ENCODE measurements around the gene PTGIR.

DNA sequence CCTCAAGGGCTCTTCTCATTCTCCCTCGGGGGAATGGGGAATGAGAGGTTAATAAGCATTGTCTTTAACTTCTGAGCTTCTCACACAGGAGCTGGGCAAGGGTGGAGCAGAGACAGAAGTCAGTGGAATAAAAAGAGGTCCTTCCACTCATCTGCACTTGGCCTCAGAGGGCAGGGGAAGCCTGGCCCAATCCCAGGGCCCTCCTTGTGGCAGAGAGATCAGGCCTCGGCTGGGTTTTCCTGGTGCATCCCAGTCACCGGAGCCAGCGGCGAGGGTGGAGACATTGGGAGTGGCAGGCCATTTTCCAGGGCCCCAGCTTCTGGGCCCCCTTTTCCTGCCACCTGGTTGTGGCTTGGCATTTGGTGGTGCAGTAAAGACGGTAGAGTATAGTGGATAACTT lies 13.1 kb downstream of the PTGIR start:
- TF ChIP-seq REST (IDR thresholded peaks at IDR 0.05; ENCODE audit: insufficient read depth in 1 of 2, low read depth in 2 of 2, low read length in 2 of 2) (no peak), POLR2AphosphoS5 (IDR thresholded peaks at IDR 0.05; ENCODE audit: low read depth, low read length) (no peak), SIN3A (IDR thresholded peaks at IDR 0.05; ENCODE audit: borderline replicate concordance, insufficient read depth, low read length) (no peak), TAF1 (IDR thresholded peaks at IDR 0.05; ENCODE audit: borderline replicate concordance, insufficient read depth, low read length) (no peak), FOXP2 (optimal IDR thresholded peaks at IDR 0.05; ENCODE audit: borderline replicate concordance, extremely low read depth, extremely low read length, insufficient read depth) (no peak)
